ENCODE data around the gene FGD4. TPM values are rescaled to one million over a fixed set of nuclear protein-coding genes. Genes with fewer than 3 reads are reported as not detected.

The FGD4 gene
- total and polyA plus RNA-seq, 2 experiments from 2014 or later: 1.1 to 3.4 TPM

DNA sequence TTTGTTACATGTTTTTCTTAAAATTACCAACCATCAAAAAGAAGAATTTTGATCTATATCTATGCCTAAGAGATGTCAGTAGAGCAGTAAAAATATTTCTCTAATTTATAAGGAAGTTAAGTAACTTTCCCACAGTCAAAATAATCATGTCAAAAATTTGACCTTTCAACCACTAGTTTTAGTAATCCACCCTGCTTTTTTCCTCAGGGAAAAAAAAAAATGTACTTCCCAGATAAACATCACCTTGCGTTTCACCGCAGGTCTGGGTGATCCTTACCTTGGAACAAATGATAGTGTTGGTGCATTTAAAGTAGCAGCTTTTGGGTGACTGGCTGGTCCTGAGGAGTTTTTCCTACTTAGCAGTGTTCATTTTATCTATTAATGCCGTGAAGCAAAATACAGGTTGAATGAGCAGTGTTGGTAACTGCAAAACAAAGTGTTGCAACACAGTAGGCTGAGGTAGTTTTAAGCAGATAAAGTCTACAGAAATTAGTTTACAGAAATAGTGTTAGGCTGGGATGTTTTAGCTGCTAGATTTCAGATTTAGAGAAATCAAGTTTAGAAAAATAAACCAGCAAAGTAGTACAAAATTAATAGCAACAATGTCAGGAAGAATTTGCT is 142.5 kb downstream of the FGD4 start:
- H4K20me1 ChIP-seq (ENCODE audit: insufficient read depth): no peaks in the 10 kb centered on the region
- H3K36me3 ChIP-seq (ENCODE audit: low read depth): no peaks in the 10 kb centered on the region
- in situ Hi-C loops (cut with MboI): no loop called here
- no peaks in the 10 kb centered on the region for H3F3A ChIP-seq (ENCODE audit: insufficient read depth)
- H3K9me2 ChIP-seq (ENCODE audit: insufficient read depth): no peaks in the 10 kb centered on the region
- no peak overlapping the region for H3K27ac ChIP-seq
- no peak overlapping the region for H3K9ac ChIP-seq
- H3K4me3 ChIP-seq: no peak overlapping the region
- no peak for TF ChIP-seq EZH2 (IDR thresholded peaks at IDR 0.05; ENCODE audit: insufficient read depth, poor library complexity, severe bottlenecking)
- TF ChIP-seq EZH2phosphoT487 (IDR thresholded peaks at IDR 0.05; ENCODE audit: insufficient read depth, low read depth): no peak
- H3K4me1 ChIP-seq (ENCODE audit: insufficient read depth): peaks cover 13% of the 10 kb centered on the region
- H2AFZ ChIP-seq: peak overlapping the region; percentile 35
- H3K79me2 ChIP-seq (ENCODE audit: insufficient read depth): 0 out of 2 replicates have a peak, but pooled peaks cover 11% of the 10 kb centered on the region
- 48 to 56% methylated on average over 3 of the region's 3 CpGs for WGBS, 2 experiments (ENCODE audit: low coverage in 1 of 2, low lambda C conversion rate in 2 of 2, missing lambda C conversion rate in 2 of 2)
- H3K27me3 ChIP-seq (replicated peaks; ENCODE audit: insufficient read depth): no peaks in the 10 kb centered on the region
- peak; percentile 17 for DNase-seq
- no peaks in the 10 kb centered on the region for H3K9me3 ChIP-seq (ENCODE audit: low read depth)
- no peak overlapping the region for H3K4me2 ChIP-seq (ENCODE audit: unreplicated experiment)

DNA sequence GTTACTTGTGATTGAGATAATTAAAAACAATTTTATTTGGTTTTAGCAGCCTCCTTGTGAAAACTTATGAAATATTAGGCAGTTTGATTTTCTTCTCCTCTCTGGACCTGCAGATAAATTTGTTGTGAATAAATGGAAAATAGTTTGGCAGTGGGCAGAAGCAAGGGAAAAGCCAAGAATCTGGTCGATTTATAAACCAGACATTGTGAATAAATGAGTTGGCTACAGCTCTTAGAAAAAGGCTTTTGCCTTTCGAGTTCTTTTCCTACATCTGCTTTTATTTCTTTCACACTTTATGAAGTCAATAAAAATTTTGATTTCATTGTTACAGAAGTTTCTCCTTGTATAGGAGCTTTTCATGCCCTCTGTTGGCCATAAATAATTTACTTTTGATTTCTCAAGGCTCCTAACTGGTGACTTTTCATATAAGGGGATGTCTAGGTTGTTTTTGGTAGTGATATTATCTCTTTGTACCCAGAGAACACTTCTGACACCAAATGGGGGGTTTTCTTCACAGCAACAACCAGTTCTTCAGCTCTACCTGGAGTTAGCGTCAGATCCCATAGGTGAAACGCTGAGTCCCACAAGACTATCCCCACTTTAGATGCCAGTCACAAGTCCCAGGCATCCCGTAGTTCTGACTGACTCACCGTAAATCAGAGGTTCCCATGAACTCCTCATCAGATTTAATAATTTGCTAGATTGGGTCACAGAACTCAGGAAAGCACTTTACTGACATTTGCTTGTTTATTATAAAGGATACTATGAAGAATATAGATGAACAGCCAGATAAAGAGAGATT is 143.3 kb downstream of the FGD4 start:
- no peaks in the 10 kb centered on the region for H3K9me3 ChIP-seq (ENCODE audit: low read depth)
- no peaks in the 10 kb centered on the region for H4K20me1 ChIP-seq (ENCODE audit: insufficient read depth)
- H3K4me2 ChIP-seq (ENCODE audit: unreplicated experiment): no peak overlapping the region
- H3K27me3 ChIP-seq (replicated peaks; ENCODE audit: insufficient read depth): no peaks in the 10 kb centered on the region
- no peaks in the 10 kb centered on the region for H3K9me2 ChIP-seq (ENCODE audit: insufficient read depth)
- 59 to 62% methylated on average over 6 of the region's 6 CpGs for WGBS, 2 experiments (ENCODE audit: low coverage in 1 of 2, low lambda C conversion rate in 2 of 2, missing lambda C conversion rate in 2 of 2)
- H3K36me3 ChIP-seq (ENCODE audit: low read depth): no peaks in the 10 kb centered on the region
- no peak overlapping the region for H3K27ac ChIP-seq
- no peak for TF ChIP-seq EZH2phosphoT487 (IDR thresholded peaks at IDR 0.05; ENCODE audit: insufficient read depth, low read depth)
- no peak for TF ChIP-seq EZH2 (IDR thresholded peaks at IDR 0.05; ENCODE audit: insufficient read depth, poor library complexity, severe bottlenecking)
- H2AFZ ChIP-seq: peak overlapping the region; percentile 35
- no peak overlapping the region for H3K4me3 ChIP-seq
- H3K9ac ChIP-seq: no peak overlapping the region
- 0 out of 2 replicates have a peak, but pooled peaks cover 10% of the 10 kb centered on the region for H3K79me2 ChIP-seq (ENCODE audit: insufficient read depth)
- no peaks in the 10 kb centered on the region for H3F3A ChIP-seq (ENCODE audit: insufficient read depth)
- DNase-seq: no peak
- in situ Hi-C loops (cut with MboI): no loop called here
- H3K4me1 ChIP-seq (ENCODE audit: insufficient read depth): peaks cover 13% of the 10 kb centered on the region

DNA sequence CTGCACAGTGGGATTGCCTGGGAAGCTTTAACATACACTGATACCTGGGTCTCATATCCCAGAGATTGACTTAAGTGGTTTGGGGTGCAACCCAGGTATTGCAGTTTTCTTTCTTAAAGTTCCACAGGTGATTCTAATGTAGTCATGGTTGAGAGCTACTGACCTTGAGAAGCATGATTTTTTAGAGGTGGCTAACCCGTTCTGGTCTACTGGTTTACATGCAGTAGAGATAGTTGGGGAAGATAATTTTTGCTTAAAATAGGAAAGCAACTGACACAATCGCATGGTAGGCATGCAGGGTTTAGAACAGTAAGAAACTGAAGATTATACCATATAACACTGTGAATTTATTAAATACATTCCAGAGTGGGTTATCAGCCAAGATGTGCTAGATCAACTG is 145.5 kb downstream of the FGD4 start:
- Histone ChIP-seq H3K36me3 (ENCODE audit: low read depth) (no peaks in the 10 kb centered on the region), H3F3A (ENCODE audit: insufficient read depth) (peaks cover 20% of the 10 kb centered on the region), H3K79me2 (ENCODE audit: insufficient read depth) (0 out of 2 replicates have a peak, but pooled peaks cover 10% of the 10 kb centered on the region), H3K27me3 (replicated peaks; ENCODE audit: insufficient read depth) (no peaks in the 10 kb centered on the region), H3K27ac (no peak overlapping the region), H3K9me2 (ENCODE audit: insufficient read depth) (no peaks in the 10 kb centered on the region), H3K4me3 (no peak overlapping the region), H3K9ac (no peak overlapping the region), H3K9me3 (ENCODE audit: low read depth) (no peaks in the 10 kb centered on the region), H2AFZ (no peak overlapping the region), H4K20me1 (ENCODE audit: insufficient read depth) (no peaks in the 10 kb centered on the region), H3K4me2 (ENCODE audit: unreplicated experiment) (no peak overlapping the region), H3K4me1 (ENCODE audit: insufficient read depth) (peaks cover 33% of the 10 kb centered on the region)
- 96 to 100% methylated on average over 2 of the region's 2 CpGs for WGBS, 2 experiments (ENCODE audit: low coverage in 1 of 2, low lambda C conversion rate in 2 of 2, missing lambda C conversion rate in 2 of 2)
- DNase-seq: no peak
- in situ Hi-C loops (cut with MboI): no loop called here
- TF ChIP-seq EZH2phosphoT487 (IDR thresholded peaks at IDR 0.05; ENCODE audit: insufficient read depth, low read depth) (no peak), EZH2 (IDR thresholded peaks at IDR 0.05; ENCODE audit: insufficient read depth, poor library complexity, severe bottlenecking) (no peak)

DNA sequence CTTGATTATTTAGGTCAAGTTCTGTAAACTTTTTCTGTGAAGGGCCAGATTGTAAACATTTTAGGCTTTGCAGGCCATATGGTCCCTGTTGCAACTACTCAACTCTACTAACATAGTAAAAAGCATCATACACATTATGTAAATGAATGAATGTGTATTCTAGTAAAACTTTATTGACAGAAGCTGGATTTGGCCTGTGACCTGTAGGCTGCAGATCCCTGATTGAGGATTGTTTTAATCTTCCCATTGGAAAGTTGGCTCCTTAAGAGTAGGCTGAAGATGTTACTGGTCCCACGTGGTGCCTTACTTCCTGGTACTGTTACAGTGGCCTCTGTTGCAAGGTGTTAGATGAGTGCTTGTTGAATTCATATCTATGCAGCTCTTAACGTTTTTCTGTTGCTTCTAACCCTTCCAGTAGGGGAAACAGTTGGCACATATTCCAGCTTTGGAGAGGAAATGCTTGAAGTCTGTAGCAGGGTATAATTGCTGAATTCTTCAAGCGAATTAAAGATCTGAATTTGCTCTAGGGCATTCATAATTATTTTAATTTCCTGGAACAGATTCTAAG is 146.1 kb downstream of the FGD4 start:
- Histone ChIP-seq H3K9me3 (ENCODE audit: low read depth) (no peaks in the 10 kb centered on the region), H4K20me1 (ENCODE audit: insufficient read depth) (no peaks in the 10 kb centered on the region), H3K4me2 (ENCODE audit: unreplicated experiment) (no peak overlapping the region), H3K27me3 (replicated peaks; ENCODE audit: insufficient read depth) (no peaks in the 10 kb centered on the region), H3K36me3 (ENCODE audit: low read depth) (no peaks in the 10 kb centered on the region), H3K79me2 (ENCODE audit: insufficient read depth) (0 out of 2 replicates have a peak, but pooled peaks cover 10% of the 10 kb centered on the region), H3K27ac (no peak overlapping the region), H3K4me3 (no peak overlapping the region), H3K4me1 (ENCODE audit: insufficient read depth) (peaks cover 37% of the 10 kb centered on the region), H2AFZ (no peak overlapping the region), H3K9ac (no peak overlapping the region), H3K9me2 (ENCODE audit: insufficient read depth) (no peaks in the 10 kb centered on the region), H3F3A (ENCODE audit: insufficient read depth) (peaks cover 22% of the 10 kb centered on the region)
- TF ChIP-seq EZH2phosphoT487 (IDR thresholded peaks at IDR 0.05; ENCODE audit: insufficient read depth, low read depth) (no peak), EZH2 (IDR thresholded peaks at IDR 0.05; ENCODE audit: insufficient read depth, poor library complexity, severe bottlenecking) (no peak)
- 21 to 29% methylated on average over 3 of the region's 3 CpGs for WGBS, 2 experiments (ENCODE audit: low coverage in 1 of 2, low lambda C conversion rate in 2 of 2, missing lambda C conversion rate in 2 of 2)
- no peak for DNase-seq
- in situ Hi-C loops (cut with MboI): no loop called here

Measured in GM23248 (cell line).